Measurements from ENCODE around the gene NHERF1.

DNA sequence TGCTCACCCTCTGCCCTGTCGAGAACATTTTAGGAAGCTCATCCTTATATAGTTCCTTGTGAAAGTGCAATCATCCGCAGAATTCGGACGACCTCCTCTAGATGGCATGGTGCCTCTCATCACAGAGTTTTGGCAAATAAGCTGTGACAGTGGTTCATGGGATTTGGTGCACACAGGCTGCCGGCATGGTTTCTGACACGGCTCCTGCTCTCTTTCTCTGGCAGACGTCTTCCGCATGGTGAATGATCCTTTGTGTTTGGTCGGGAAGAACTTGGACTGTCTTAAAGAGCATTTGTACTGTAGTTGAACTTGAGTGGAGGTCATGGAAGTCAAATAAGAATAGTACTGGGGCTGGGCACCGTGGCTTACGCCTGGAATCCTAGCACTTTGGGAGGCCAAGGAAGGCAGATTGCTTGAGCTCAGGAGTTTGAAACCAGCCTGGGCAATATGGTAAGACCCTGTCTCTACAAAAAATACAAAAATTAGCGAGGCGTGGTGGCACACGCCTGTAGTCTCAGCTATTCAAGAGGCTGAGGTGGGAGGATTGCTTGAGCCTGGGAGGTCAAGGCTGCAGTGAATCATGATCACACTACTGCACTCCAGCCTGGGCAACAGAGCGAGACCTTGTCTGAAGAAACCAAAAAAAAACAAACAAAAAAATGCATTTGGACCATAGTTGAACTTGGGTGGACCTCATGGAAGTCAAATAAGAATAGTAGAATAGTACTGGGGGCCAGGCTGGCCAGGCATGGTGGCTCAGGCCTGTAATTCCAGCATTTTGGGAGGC, 62.5 kb downstream of the NHERF1 start:
- TF ChIP-seq POLR2A (IDR thresholded peaks at IDR 0.05; ENCODE audit: low read length) (no peak), GATA1 (IDR thresholded peaks at IDR 0.05; ENCODE audit: low read depth, low read length) (no peak)
